Astrocyte (in vitro differentiated cells and primary cell): ENCODE measurements around the gene EDC3. TPM values are rescaled to one million over a fixed set of nuclear protein-coding genes. Genes with fewer than 3 reads are reported as not detected.
A peak's percentile ranks its signal among the peaks of the same experiment; 100 is the strongest.

Source experiments
- DNase-seq: peaks from one replicate; pipeline ENCODE4 v3.0.0-alpha.2; 2010; ENCODE audit warnings: low read depth
- FAIRE-seq: peaks from 2 replicates; lab custom pipeline; 2011; peaks lifted over from hg19 to GRCh38; lab: Jason Lieb, UNC
- H2AFZ ChIP-seq: 2 replicates; pipeline ENCODE4 v1.6.0; 2012; ENCODE audit warnings: low read depth, low read length, inconsistent platforms
- H3K27ac ChIP-seq: 2 replicates; pipeline ENCODE4 v1.5.1; 2011; ENCODE audit warnings: low read depth, low read length, inconsistent platforms
- H3K27me3 ChIP-seq: 2 replicates; pipeline ENCODE4 v1.6.0; 2011; ENCODE audit warnings: low read length, inconsistent platforms; ENCODE audit not compliant: insufficient read depth
- H3K36me3 ChIP-seq: 2 replicates; pipeline ENCODE4 v1.5.1; 2011; ENCODE audit warnings: low read length, inconsistent platforms; ENCODE audit not compliant: insufficient read depth
- H3K4me1 ChIP-seq: 2 replicates; pipeline ENCODE4 v1.5.1; 2011; ENCODE audit warnings: low read length, inconsistent platforms; ENCODE audit not compliant: insufficient read depth
- H3K4me2 ChIP-seq: 2 replicates; pipeline ENCODE4 v1.6.0; 2012; ENCODE audit warnings: low read length, inconsistent platforms
- H3K4me3 ChIP-seq: 2 replicates; pipeline ENCODE4 v1.5.1; 2011; ENCODE audit warnings: low read depth, mild to moderate bottlenecking, low read length, inconsistent platforms; ENCODE audit not compliant: insufficient read depth
- H3K79me2 ChIP-seq: 2 replicates; pipeline ENCODE4 v1.6.0; 2012; ENCODE audit warnings: mild to moderate bottlenecking, low read length, inconsistent platforms; ENCODE audit not compliant: insufficient read depth
- H3K9ac ChIP-seq: 2 replicates; pipeline ENCODE4 v1.6.0; 2012; ENCODE audit warnings: mild to moderate bottlenecking, low read length, inconsistent platforms
- H3K9me3 ChIP-seq: 2 replicates; pipeline ENCODE4 v1.5.1; 2012; ENCODE audit warnings: low read depth, mild to moderate bottlenecking, low read length, inconsistent platforms; ENCODE audit not compliant: insufficient read depth
- H4K20me1 ChIP-seq: 2 replicates; pipeline ENCODE4 v1.6.0; 2012; ENCODE audit warnings: low read length, inconsistent platforms; ENCODE audit not compliant: insufficient read depth
- H3K27ac Mint-ChIP-seq: one replicate; pipeline ENCODE4 v1.8.0; 2021; ENCODE audit warnings: mild to moderate bottlenecking, mixed read lengths; ENCODE audit not compliant: unreplicated experiment
- H3K27me3 Mint-ChIP-seq: one replicate; pipeline ENCODE4 v1.8.0; 2021; ENCODE audit warnings: low read depth, mixed read lengths; ENCODE audit not compliant: unreplicated experiment
- H3K36me3 Mint-ChIP-seq: one replicate; pipeline ENCODE4 v1.8.0; 2021; ENCODE audit warnings: low read depth, mixed read lengths; ENCODE audit not compliant: unreplicated experiment
- H3K4me1 Mint-ChIP-seq: one replicate; pipeline ENCODE4 v1.8.0; 2021; ENCODE audit warnings: low read depth, mixed read lengths; ENCODE audit not compliant: unreplicated experiment
- H3K4me3 Mint-ChIP-seq: one replicate; pipeline ENCODE4 v1.8.0; 2021; ENCODE audit warnings: mild to moderate bottlenecking, moderate library complexity, mixed read lengths; ENCODE audit not compliant: unreplicated experiment
- H3K9me3 Mint-ChIP-seq: one replicate; pipeline ENCODE4 v1.8.0; 2021; ENCODE audit warnings: mild to moderate bottlenecking, mixed read lengths; ENCODE audit not compliant: unreplicated experiment
- CTCF ChIP-seq: IDR thresholded peaks from 2 replicates; pipeline ENCODE4 v1.5.1; 2011; ENCODE audit warnings: low read depth, mild to moderate bottlenecking, inconsistent platforms, low read length, moderate library complexity; ENCODE audit not compliant: insufficient read depth
- EZH2 ChIP-seq: IDR thresholded peaks from 2 replicates; pipeline ENCODE4 v1.6.1; 2012; ENCODE audit warnings: mild to moderate bottlenecking, low read length, inconsistent platforms; ENCODE audit not compliant: insufficient read depth
- total RNA-seq: library from RNA; stranded (reverse); gene quantifications from 2 replicates; pipeline ENCODE4 v1.2.1, GENCODE V29; 2021

EDC3 gene
- total RNA-seq, 1 donor from 2014 or later, result 47.6 TPM

GRCh38 chr15:74696808-74697207 is 984 bp upstream of the EDC3 start:
- Histone ChIP-seq H3K9ac (peak overlapping the region; percentile 97), H3K9me3 (no peaks in the 10 kb centered on the region), H3K4me1 (peaks cover 13% of the 10 kb centered on the region), H3K27me3 (peaks cover 8% of the 10 kb centered on the region), H2AFZ (peak overlapping the region; percentile 94), H3K4me3 (peak overlapping the region; percentile 86), H3K27ac (no peak overlapping the region), H3K4me2 (peak overlapping the region; percentile 97), H3K79me2 (peaks cover 46% of the 10 kb centered on the region), H4K20me1 (peaks cover 10% of the 10 kb centered on the region), H3K36me3 (no peaks in the 10 kb centered on the region)
- no peak for TF ChIP-seq CTCF
- no peak for TF ChIP-seq EZH2
- DNase-seq (no peak), FAIRE-seq (no peak)
- Mint-ChIP-seq H3K4me3 (peak overlapping the region; percentile 100), H3K27me3 (peaks cover 20% of the 10 kb centered on the region), H3K4me1 (peaks cover 14% of the 10 kb centered on the region), H3K36me3 (no peaks in the 10 kb centered on the region), H3K27ac (peak overlapping the region; percentile 99), H3K9me3 (no peaks in the 10 kb centered on the region)

GRCh38 chr15:74696398-74696729 is 540 bp upstream of the EDC3 start:
- Histone ChIP-seq H3K9me3 (no peaks in the 10 kb centered on the region), H3K4me1 (peaks cover 13% of the 10 kb centered on the region), H2AFZ (peak overlapping the region; percentile 94), H4K20me1 (peaks cover 14% of the 10 kb centered on the region), H3K4me3 (peak overlapping the region; percentile 86), H3K4me2 (peak overlapping the region; percentile 97), H3K79me2 (peaks cover 51% of the 10 kb centered on the region), H3K27ac (peak overlapping the region; percentile 87), H3K9ac (peak overlapping the region; percentile 97), H3K27me3 (peaks cover 4% of the 10 kb centered on the region), H3K36me3 (no peaks in the 10 kb centered on the region)
- H3K4me1 Mint-ChIP-seq, result peaks cover 14% of the 10 kb centered on the region
- H3K36me3 Mint-ChIP-seq, result no peaks in the 10 kb centered on the region
- H3K4me3 Mint-ChIP-seq, result peak overlapping the region; percentile 100
- no peaks in the 10 kb centered on the region for H3K9me3 Mint-ChIP-seq
- peaks cover 16% of the 10 kb centered on the region for H3K27me3 Mint-ChIP-seq
- no peak for FAIRE-seq
- no peak for TF ChIP-seq CTCF
- no peak for TF ChIP-seq EZH2
- DNase-seq, result no peak
- peak overlapping the region; percentile 99 for H3K27ac Mint-ChIP-seq

GRCh38 chr15:74692327-74692726 is 3.5 kb downstream of the EDC3 start:
- Histone ChIP-seq H3K27ac (no peak overlapping the region), H3K4me3 (no peak overlapping the region), H3K9me3 (no peaks in the 10 kb centered on the region), H2AFZ (no peak overlapping the region), H3K27me3 (no peaks in the 10 kb centered on the region), H4K20me1 (peaks cover 37% of the 10 kb centered on the region), H3K36me3 (no peaks in the 10 kb centered on the region), H3K4me1 (peaks cover 13% of the 10 kb centered on the region), H3K9ac (no peak overlapping the region), H3K79me2 (peaks cover 86% of the 10 kb centered on the region), H3K4me2 (no peak overlapping the region)
- no peak for DNase-seq
- H3K27ac Mint-ChIP-seq, result no peak overlapping the region
- no peak overlapping the region for H3K4me3 Mint-ChIP-seq
- H3K4me1 Mint-ChIP-seq, result peaks cover 14% of the 10 kb centered on the region
- H3K36me3 Mint-ChIP-seq, result no peaks in the 10 kb centered on the region
- no peaks in the 10 kb centered on the region for H3K9me3 Mint-ChIP-seq
- FAIRE-seq, result no peak
- TF ChIP-seq CTCF (no peak), EZH2 (no peak)
- H3K27me3 Mint-ChIP-seq, result no peaks in the 10 kb centered on the region
